A549 (cell line): ENCODE measurements around the gene STAMBP. TPM values are rescaled to one million over a fixed set of nuclear protein-coding genes. Genes with fewer than 3 reads are reported as not detected.

Experiments
- ATAC-seq, 2 experiments: fragments of 200-7000 bp in 1 of 2; fragments of >200 bp in 1 of 2; cut with Nextera tagmentation in 1 of 2; cut with Tn5 transposase in 1 of 2; 3 replicates each; pipeline versions ENCODE4 v1.8.0 to v1.9.1; 2018 to 2020; ENCODE audit warnings: mild to moderate bottlenecking in 1 of 2, moderate library complexity in 1 of 2
- CTCF ChIA-PET: fragments of 300-600 bp; sonication (Branson Sonifier 250); formaldehyde crosslinking; extraction: SDS; loops from one replicate; lab custom pipeline; 2021; ENCODE audit warnings: antibody characterized with exemption, inconsistent platforms; lab: Yijun Ruan, JAX
- POLR2A ChIA-PET: fragments of 350-600 bp; formaldehyde crosslinking; extraction: SDS; loops from one replicate; lab custom pipeline; 2021; ENCODE audit warnings: antibody characterized with exemption, inconsistent platforms; lab: Yijun Ruan, JAX
- DNase-seq, 2 experiments: peaks; one replicate each; pipeline versions ENCODE4 v3.0.0 to v3.0.0-alpha.2; 2011 to 2016; ENCODE audit warnings: low read depth in 1 of 2, low spot score in 1 of 2
- FAIRE-seq: peaks from 2 replicates; lab custom pipeline; 2011; peaks lifted over from hg19 to GRCh38; lab: Jason Lieb, UNC
- H3K27ac ChIP-seq, 2 experiments: fragments of >200 bp; sonication (Bioruptor Twin); formaldehyde crosslinking; 3 replicates each; pipeline ENCODE4 v1.5.1; 2016 to 2017
- H3K4me1 ChIP-seq: fragments of >200 bp; sonication (Bioruptor Twin); formaldehyde crosslinking; 3 replicates; pipeline ENCODE4 v1.6.1; 2016
- H3K4me2 ChIP-seq: fragments of >200 bp; sonication (Bioruptor Twin); formaldehyde crosslinking; 3 replicates; pipeline ENCODE4 v1.6.1; 2016
- H3K4me3 ChIP-seq: fragments of >200 bp; sonication (Bioruptor Twin); formaldehyde crosslinking; 3 replicates; pipeline ENCODE4 v1.5.1; 2016
- H3K9me3 ChIP-seq: fragments of >200 bp; sonication (Bioruptor Twin); formaldehyde crosslinking; 3 replicates; pipeline ENCODE4 v1.6.1; 2016
- BCL3 ChIP-seq: fragments of >200 bp; sonication (Bioruptor Twin); formaldehyde crosslinking; IDR thresholded peaks from 3 replicates; pipeline ENCODE4 v1.6.1; 2016
- E2F6 ChIP-seq: IDR thresholded peaks from 2 replicates; pipeline ENCODE4 v1.6.1; 2012; ENCODE audit warnings: low read depth, borderline replicate concordance
- ELK1 ChIP-seq: fragments of 150-350 bp; IDR thresholded peaks from 2 replicates; pipeline ENCODE4 v1.6.1; 2014; ENCODE audit warnings: low read depth, mild to moderate bottlenecking, low read length
- EP300 ChIP-seq, 2 experiments: fragments of >200 bp; sonication (Bioruptor Twin); formaldehyde crosslinking; IDR thresholded peaks; 2 replicates in 1 of 2; 3 replicates in 1 of 2; pipeline ENCODE4 v1.6.1; 2016 to 2017
- ESRRA ChIP-seq: fragments of 150-350 bp; IDR thresholded peaks from 2 replicates; pipeline ENCODE4 v1.6.1; 2014; ENCODE audit warnings: mild to moderate bottlenecking, low read length, borderline replicate concordance
- FOSL2 ChIP-seq, 2 experiments: fragments of 450-650 bp in 1 of 2; fragments of >200 bp in 1 of 2; sonication (Bioruptor Twin) in 1 of 2; formaldehyde crosslinking; IDR thresholded peaks; 2 replicates each; pipeline versions ENCODE4 v1.5.0 to v1.6.1; 2016 to 2020; ENCODE audit warnings: mild to moderate bottlenecking in 1 of 2, moderate library complexity in 1 of 2
- FOXS1 ChIP-seq: fragments of 250-450 bp; sonication (Bioruptor Pico); IDR thresholded peaks from 2 replicates; pipeline ENCODE4 v1.5.0; 2020; ENCODE audit warnings: mild to moderate bottlenecking, moderate library complexity
- GATA3 ChIP-seq: IDR thresholded peaks from 2 replicates; pipeline ENCODE4 v1.6.1; 2012; ENCODE audit warnings: borderline replicate concordance
- HDAC2 ChIP-seq: fragments of 200-600 bp; sonication (generic); IDR thresholded peaks from 2 replicates; pipeline ENCODE4 v1.6.1; 2016
- HMGXB4 ChIP-seq: fragments of 250-450 bp; sonication (Bioruptor Pico); IDR thresholded peaks from 2 replicates; pipeline ENCODE4 v1.5.0; 2021; ENCODE audit warnings: mild to moderate bottlenecking, moderate library complexity, borderline replicate concordance
- HOXB5 ChIP-seq: fragments of 250-450 bp; sonication (Bioruptor Pico); IDR thresholded peaks from 2 replicates; pipeline ENCODE4 v1.5.0; 2020; ENCODE audit warnings: mild to moderate bottlenecking, moderate library complexity
- MAFK ChIP-seq: fragments of 450-650 bp; IDR thresholded peaks from 2 replicates; pipeline ENCODE4 v1.6.1; 2014; ENCODE audit not compliant: partially characterized antibody
- MAZ ChIP-seq: fragments of 150-350 bp; IDR thresholded peaks from 2 replicates; pipeline ENCODE4 v1.6.1; 2014; ENCODE audit warnings: antibody characterized with exemption, low read depth, low read length, borderline replicate concordance
- PHF8 ChIP-seq: fragments of 200-600 bp; sonication (generic); IDR thresholded peaks from 2 replicates; pipeline ENCODE4 v1.6.1; 2016; ENCODE audit warnings: low read depth, mild to moderate bottlenecking, antibody characterized with exemption, moderate library complexity, borderline replicate concordance
- POLR2A ChIP-seq: IDR thresholded peaks from 2 replicates; pipeline ENCODE4 v1.6.1; 2012; ENCODE audit warnings: mild to moderate bottlenecking, low read length
- TP53 ChIP-seq: fragments of 250-450 bp; sonication (Bioruptor Pico); IDR thresholded peaks from 2 replicates; pipeline ENCODE4 v1.5.0; 2021; ENCODE audit warnings: mild to moderate bottlenecking, moderate library complexity
- ZSCAN20 ChIP-seq: fragments of 250-450 bp; sonication (Bioruptor Pico); IDR thresholded peaks from 2 replicates; pipeline ENCODE4 v1.8.0; 2022; ENCODE audit warnings: mild to moderate bottlenecking, moderate library complexity
- WGBS: methylation state at CpG from one replicate; pipeline ENCODE4 v1.1.6; 2017; ENCODE audit errors: missing lambda C conversion rate; 5-methylcytosine and 5-hydroxymethylcytosine counted together
- polyA plus RNA-seq, 4 experiments: library from polyadenylated mRNA; depleted of rRNA in 3 of 4; stranded (reverse); fragments of >200 nt; fragmentation: RNase III in 1 of 4; extraction: RNeasy Plus Mini Kit Qiagen cat#74134 plus additional on column Dnase treatment in 1 of 4; gene quantifications; 2 replicates in 3 of 4; 3 replicates in 1 of 4; pipeline ENCODE4 v1.2.3, GENCODE V29; 2011 to 2017

STAMBP gene
- polyA plus RNA-seq, 2 of the 4 experiments (the other 2 are of a cell fraction), result 44.4 to 96.3 TPM

GRCh38 chr2:73913414-73914054 lies 84.8 kb downstream of the STAMBP start:
- 83% methylated on average over 8 of the region's 8 CpGs for WGBS
- FAIRE-seq (no peak), ATAC-seq (no peak), DNase-seq (no peak)
- H3K9me3 ChIP-seq, result no peaks in the 10 kb centered on the region
- ChIA-PET POLR2A (no interaction called here), CTCF (interaction anchor here (0.6 to 2.0 kb wide), 2 partner anchors 90 to 266 kb away, joined by 3 to 7 read pairs; no protein-coding TSS in a partner anchor)
- H3K4me2 ChIP-seq, result no peak overlapping the region
- no peaks in the 10 kb centered on the region for H3K4me1 ChIP-seq
- H3K27ac ChIP-seq, result no peak overlapping the region
- TF ChIP-seq HDAC2 (no peak), GATA3 (no peak), HMGXB4 (CRISPR knock-in tag) (no peak)
- H3K4me3 ChIP-seq, result no peak overlapping the region

- no peaks in the 10 kb centered on the region for H3K9me3 ChIP-seq
- no peak overlapping the region for H3K4me3 ChIP-seq
- WGBS, result 76% methylated on average over 4 of the region's 4 CpGs
- ChIA-PET CTCF (no interaction called here), POLR2A (no interaction called here)
- FAIRE-seq, result no peak
- DNase-seq, result no peak
- no peak for ATAC-seq
- TF ChIP-seq PHF8, result no peak
- TF ChIP-seq HOXB5 (CRISPR knock-in tag), result no peak
- TF ChIP-seq, all 56 proteins: peak for 0
- H3K4me2 ChIP-seq, result no peak overlapping the region
- H3K27ac ChIP-seq, result no peak overlapping the region
- H3K4me1 ChIP-seq, result no peaks in the 10 kb centered on the region
Measured at GRCh38 chr2:73914667-73915066, 85.9 kb downstream of the STAMBP start.

- Histone ChIP-seq H3K4me2 (no peak overlapping the region), H3K27ac (no peak overlapping the region), H3K9me3 (no peaks in the 10 kb centered on the region), H3K4me3 (no peak overlapping the region), H3K4me1 (no peaks in the 10 kb centered on the region)
- TF ChIP-seq FOXS1 (CRISPR knock-in tag) (no peak), MAFK (no peak)
- ATAC-seq (no peak), DNase-seq (no peak), FAIRE-seq (no peak)
- WGBS, result 64% methylated on average over 5 of the region's 5 CpGs
- ChIA-PET POLR2A (no interaction called here), CTCF (no interaction called here)
Measured at GRCh38 chr2:73915437-73915993, 86.8 kb downstream of the STAMBP start.

GRCh38 chr2:73916666-73917065 lies 87.9 kb downstream of the STAMBP start:
- no peak overlapping the region for H3K4me3 ChIP-seq
- FAIRE-seq (peak; percentile 68), ATAC-seq (no peak), DNase-seq (no peak)
- no peaks in the 10 kb centered on the region for H3K4me1 ChIP-seq
- no peaks in the 10 kb centered on the region for H3K9me3 ChIP-seq
- CTCF ChIA-PET, result interaction anchor here (1.4 kb wide), 1 partner anchor 9 kb away, joined by 3 read pairs; no protein-coding TSS in a partner anchor
- H3K4me2 ChIP-seq, result no peak overlapping the region
- POLR2A ChIA-PET, result no interaction called here
- WGBS, result 63% methylated on average over 2 of the region's 2 CpGs
- no peak overlapping the region for H3K27ac ChIP-seq
- TF ChIP-seq ELK1 (no peak), E2F6 (no peak), EP300 (IDR thresholded peaks at IDR 0.05) (no peak), ESRRA (no peak), ZSCAN20 (CRISPR knock-in tag) (no peak), FOSL2 (IDR thresholded peaks at IDR 0.05) (no peak), FOSL2 (CRISPR knock-in tag; IDR thresholded peaks at IDR 0.05) (no peak), MAZ (no peak), BCL3 (no peak), POLR2A (no peak), TP53 (no peak)
